ENCODE data around the gene EHBP1. TPM values are rescaled to one million over a fixed set of nuclear protein-coding genes. Genes with fewer than 3 reads are reported as not detected.

Gene EHBP1
- total RNA-seq, 2 donors from 2014 or later, result 28.4 to 67.7 TPM

DNA sequence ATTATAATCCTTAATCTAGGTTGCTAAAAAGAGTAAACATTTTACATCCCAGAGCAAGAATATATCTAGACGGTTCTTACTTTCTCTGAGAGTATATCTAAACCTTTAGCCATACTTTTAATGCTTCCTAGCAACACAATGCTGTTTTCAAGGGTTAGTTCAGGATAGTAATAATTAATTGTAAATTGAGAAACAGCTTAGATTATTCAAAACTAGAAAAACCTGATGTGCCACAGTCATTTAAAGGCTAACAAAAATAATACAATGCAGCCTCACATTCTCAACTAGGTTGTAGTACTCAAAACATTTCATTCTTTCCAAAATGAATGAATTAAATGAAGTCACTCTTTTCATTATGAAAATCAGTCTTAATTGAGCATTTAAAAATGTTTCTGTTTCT lies 241.9 kb downstream of the EHBP1 start:
- Histone ChIP-seq H3K27ac (no peak overlapping the region), H3K27me3 (replicated peaks; ENCODE audit: insufficient read depth) (no peaks in the 10 kb centered on the region), H3K9me3 (no peaks in the 10 kb centered on the region), H3K4me1 (ENCODE audit: control insufficient read depth in 1 of 2, low read depth in 2 of 2) (no peaks in the 10 kb centered on the region), H3K36me3 (peaks cover 6% of the 10 kb centered on the region), H3K4me3 (no peak overlapping the region)
- ATAC-seq (ENCODE audit: insufficient number of reproducible peaks, low FRiP score, low read depth) (no peak), DNase-seq (ENCODE audit: low spot score) (no peak)
- TF ChIP-seq, protein P1, sequence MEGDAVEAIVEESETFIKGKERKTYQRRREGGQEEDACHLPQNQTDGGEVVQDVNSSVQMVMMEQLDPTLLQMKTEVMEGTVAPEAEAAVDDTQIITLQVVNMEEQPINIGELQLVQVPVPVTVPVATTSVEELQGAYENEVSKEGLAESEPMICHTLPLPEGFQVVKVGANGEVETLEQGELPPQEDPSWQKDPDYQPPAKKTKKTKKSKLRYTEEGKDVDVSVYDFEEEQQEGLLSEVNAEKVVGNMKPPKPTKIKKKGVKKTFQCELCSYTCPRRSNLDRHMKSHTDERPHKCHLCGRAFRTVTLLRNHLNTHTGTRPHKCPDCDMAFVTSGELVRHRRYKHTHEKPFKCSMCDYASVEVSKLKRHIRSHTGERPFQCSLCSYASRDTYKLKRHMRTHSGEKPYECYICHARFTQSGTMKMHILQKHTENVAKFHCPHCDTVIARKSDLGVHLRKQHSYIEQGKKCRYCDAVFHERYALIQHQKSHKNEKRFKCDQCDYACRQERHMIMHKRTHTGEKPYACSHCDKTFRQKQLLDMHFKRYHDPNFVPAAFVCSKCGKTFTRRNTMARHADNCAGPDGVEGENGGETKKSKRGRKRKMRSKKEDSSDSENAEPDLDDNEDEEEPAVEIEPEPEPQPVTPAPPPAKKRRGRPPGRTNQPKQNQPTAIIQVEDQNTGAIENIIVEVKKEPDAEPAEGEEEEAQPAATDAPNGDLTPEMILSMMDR (IDR thresholded peaks at IDR 0.05), result no peak

DNA sequence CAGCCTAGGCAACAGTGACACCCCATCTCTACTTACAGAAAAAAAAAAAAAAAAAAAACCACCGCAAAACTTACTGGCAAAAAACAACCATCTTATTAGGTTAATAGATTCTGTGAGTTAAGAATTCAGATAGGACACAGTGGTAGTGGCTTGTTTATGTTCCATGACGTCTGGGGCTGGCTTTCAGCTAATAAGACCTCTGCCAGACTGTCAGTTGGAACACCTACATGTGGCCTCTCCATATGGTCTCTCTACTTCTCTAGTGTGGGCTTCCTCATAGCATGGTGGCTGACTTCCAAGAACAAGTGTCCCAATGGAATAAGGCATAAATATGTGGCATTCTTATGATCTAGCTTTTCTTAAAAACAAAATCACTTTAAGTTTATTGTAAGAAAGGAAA lies 251.1 kb downstream of the EHBP1 start:
- TF ChIP-seq, protein P1 (IDR thresholded peaks at IDR 0.05), result no peak
- no peaks in the 10 kb centered on the region for H3K4me1 ChIP-seq (ENCODE audit: control insufficient read depth in 1 of 2, low read depth in 2 of 2)
- DNase-seq (ENCODE audit: low spot score) (no peak), ATAC-seq (ENCODE audit: insufficient number of reproducible peaks, low FRiP score, low read depth) (no peak)
- H3K4me3 ChIP-seq, result no peak overlapping the region
- no peaks in the 10 kb centered on the region for H3K9me3 ChIP-seq
- no peak overlapping the region for H3K27ac ChIP-seq
- no peaks in the 10 kb centered on the region for H3K27me3 ChIP-seq (replicated peaks; ENCODE audit: insufficient read depth)
- H3K36me3 ChIP-seq, result no peaks in the 10 kb centered on the region

DNA sequence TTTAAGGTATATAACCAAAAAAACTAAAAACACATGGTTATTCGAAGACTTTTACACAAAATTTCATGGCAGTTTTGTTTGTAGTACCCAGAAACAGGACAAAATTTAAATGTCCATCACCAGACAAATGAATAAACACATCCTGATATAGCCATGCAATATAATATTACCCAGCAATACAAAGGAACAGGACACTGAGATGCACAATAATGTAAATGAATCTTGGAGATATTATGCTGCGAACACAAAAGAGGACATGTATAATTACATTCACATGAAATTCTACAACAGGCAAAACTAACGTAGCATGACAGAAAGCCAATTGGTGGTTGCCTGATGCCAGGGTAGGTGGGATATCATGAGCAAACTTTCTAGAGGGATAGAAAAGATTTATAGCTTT lies 252.7 kb downstream of the EHBP1 start:
- Histone ChIP-seq H3K9me3 (no peaks in the 10 kb centered on the region), H3K4me1 (ENCODE audit: control insufficient read depth in 1 of 2, low read depth in 2 of 2) (no peaks in the 10 kb centered on the region), H3K36me3 (no peaks in the 10 kb centered on the region), H3K27me3 (replicated peaks; ENCODE audit: insufficient read depth) (no peaks in the 10 kb centered on the region), H3K27ac (no peak overlapping the region), H3K4me3 (no peak overlapping the region)
- no peak for DNase-seq (ENCODE audit: low spot score)
- TF ChIP-seq, protein P1 (IDR thresholded peaks at IDR 0.05), result no peak
- no peak for ATAC-seq (ENCODE audit: insufficient number of reproducible peaks, low FRiP score, low read depth)

DNA sequence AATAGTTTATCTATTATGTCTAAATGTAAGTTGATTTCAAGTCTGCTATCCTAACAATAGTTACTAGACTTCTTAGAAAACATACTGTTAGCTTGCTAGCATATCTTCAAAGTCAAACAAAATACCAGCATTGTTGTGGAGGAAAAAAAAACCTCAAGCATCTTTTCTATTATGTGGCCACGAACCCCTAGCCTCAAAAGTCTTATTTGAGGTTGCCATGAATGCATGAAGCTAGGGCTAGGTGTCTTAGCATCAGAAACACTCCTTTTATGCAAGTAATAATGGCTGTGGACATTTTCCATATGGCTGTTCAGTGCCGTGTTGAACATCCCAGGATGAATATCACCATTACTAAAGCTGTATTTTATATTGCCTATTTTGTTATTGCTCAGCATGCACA lies 258.5 kb downstream of the EHBP1 start:
- ATAC-seq (ENCODE audit: insufficient number of reproducible peaks, low FRiP score, low read depth) (no peak), DNase-seq (ENCODE audit: low spot score) (no peak)
- Histone ChIP-seq H3K36me3 (no peaks in the 10 kb centered on the region), H3K4me1 (ENCODE audit: control insufficient read depth in 1 of 2, low read depth in 2 of 2) (no peaks in the 10 kb centered on the region), H3K27ac (no peak overlapping the region), H3K27me3 (replicated peaks; ENCODE audit: insufficient read depth) (no peaks in the 10 kb centered on the region), H3K9me3 (no peaks in the 10 kb centered on the region), H3K4me3 (no peak overlapping the region)
- TF ChIP-seq, protein P1 (IDR thresholded peaks at IDR 0.05), result no peak

DNA sequence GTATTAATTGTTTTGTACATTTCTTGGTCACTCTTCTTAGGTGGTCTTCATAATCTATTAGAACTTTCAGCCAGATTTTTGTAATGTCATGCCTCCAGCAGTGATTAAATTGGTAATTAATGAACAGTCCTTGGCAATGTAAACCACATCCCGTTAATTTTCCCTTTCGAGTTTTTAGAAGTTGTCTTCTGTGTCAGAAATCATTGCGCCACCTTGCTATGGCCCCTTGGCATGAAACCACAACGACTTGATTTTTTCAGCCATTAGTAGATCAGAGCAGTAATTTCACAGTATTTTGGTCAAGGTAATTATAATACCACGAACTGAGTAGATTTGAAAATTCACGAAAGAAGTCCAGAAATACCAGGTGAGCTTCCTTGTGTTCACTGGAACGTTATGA lies 259.2 kb downstream of the EHBP1 start:
- no peak for ATAC-seq (ENCODE audit: insufficient number of reproducible peaks, low FRiP score, low read depth)
- no peak overlapping the region for H3K27ac ChIP-seq

More for the DNA sequence above, 259.2 kb downstream of the EHBP1 start:
- Histone ChIP-seq H3K9me3 (no peaks in the 10 kb centered on the region), H3K27me3 (replicated peaks; ENCODE audit: insufficient read depth) (no peaks in the 10 kb centered on the region), H3K4me3 (no peak overlapping the region), H3K4me1 (ENCODE audit: control insufficient read depth in 1 of 2, low read depth in 2 of 2) (no peaks in the 10 kb centered on the region), H3K36me3 (no peaks in the 10 kb centered on the region)
- DNase-seq (ENCODE audit: low spot score), result no peak
- TF ChIP-seq, protein P1 (IDR thresholded peaks at IDR 0.05), result no peak

All from thoracic aorta (tissue), 2 donors.